GM23248 (cell line): ENCODE data around the gene ANKRD27.

Experiments
- EZH2 ChIP-seq: fragments of 200-600 bp; sonication (generic); IDR thresholded peaks from 2 replicates; pipeline ENCODE4 v1.6.1; 2018; ENCODE audit warnings: antibody characterized with exemption, mild to moderate bottlenecking; ENCODE audit not compliant: insufficient read depth, poor library complexity, severe bottlenecking
- EZH2phosphoT487 ChIP-seq: fragments of 200-600 bp; sonication (generic); IDR thresholded peaks from 2 replicates; pipeline ENCODE4 v1.6.1; 2018; ENCODE audit warnings: antibody characterized with exemption, moderate library complexity, mild to moderate bottlenecking, low read depth; ENCODE audit not compliant: insufficient read depth

DNA sequence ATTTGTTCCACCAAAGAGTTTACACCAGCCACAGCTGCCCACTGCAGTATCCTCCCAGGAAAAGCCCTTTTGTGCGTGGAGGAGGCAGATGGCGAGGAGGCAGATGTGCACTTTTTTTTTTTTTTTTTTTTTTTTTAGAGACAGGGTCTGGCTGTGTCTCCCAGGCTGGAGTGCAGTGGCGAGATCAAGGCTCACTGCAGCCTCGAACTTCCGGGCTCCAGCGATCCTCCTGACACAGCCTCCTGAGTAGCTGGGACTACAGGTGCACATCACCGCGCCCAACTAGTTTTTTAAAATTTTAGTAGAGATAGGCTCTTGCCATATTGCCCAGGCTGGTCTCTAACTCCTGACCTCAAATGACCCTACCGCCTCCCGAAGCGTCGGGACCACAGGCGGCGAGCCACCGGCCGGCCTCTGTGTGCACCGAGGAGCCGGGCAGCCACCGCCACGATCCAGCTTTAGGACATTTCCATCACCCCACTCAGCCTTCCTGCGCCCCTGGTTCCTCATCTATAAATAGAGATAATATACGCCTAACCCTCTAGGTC is 94.6 kb downstream of the ANKRD27 start:
- TF ChIP-seq EZH2phosphoT487 (no peak), EZH2 (no peak)
